Activated CD8-positive, alpha-beta memory T cell treated with anti-CD3 and anti-CD28 coated beads, Interleukin-2, amount 50 U/mL, for 4 hours (primary cell): ENCODE measurements around the gene SSBP2.

Experiments
- DNase-seq: peaks from one replicate; pipeline ENCODE4 v3.0.0-alpha.2; 2020

Gene SSBP2

GRCh38 chr5:81766611-81767010 is 15.7 kb upstream of the SSBP2 start:
- no peak for DNase-seq

GRCh38 chr5:81763294-81763928 is 12.5 kb upstream of the SSBP2 start:
- no peak for DNase-seq

GRCh38 chr5:81762853-81763252 is 12.0 kb upstream of the SSBP2 start:
- DNase-seq: no peak

GRCh38 chr5:81762401-81762800 is 11.5 kb upstream of the SSBP2 start:
- DNase-seq: no peak

- no peak for DNase-seq
Observed at GRCh38 chr5:81761970-81762369, 11.1 kb upstream of the SSBP2 start.

GRCh38 chr5:81761270-81761669 is 10.4 kb upstream of the SSBP2 start:
- DNase-seq: no peak

- no peak for DNase-seq
Observed at GRCh38 chr5:81760521-81760920, 9.6 kb upstream of the SSBP2 start.

- DNase-seq: no peak
Observed at GRCh38 chr5:81759632-81760005, 8.7 kb upstream of the SSBP2 start.

- DNase-seq: no peak
Observed at GRCh38 chr5:81757404-81757803, 6.5 kb upstream of the SSBP2 start.

GRCh38 chr5:81756016-81756415 is 5.1 kb upstream of the SSBP2 start:
- no peak for DNase-seq

GRCh38 chr5:81755320-81755719 is 4.4 kb upstream of the SSBP2 start:
- no peak for DNase-seq

- no peak for DNase-seq
Observed at GRCh38 chr5:81754621-81755020, 3.7 kb upstream of the SSBP2 start.

- no peak for DNase-seq
Observed at GRCh38 chr5:81753429-81753828, 2.5 kb upstream of the SSBP2 start.

- no peak for DNase-seq
Observed at GRCh38 chr5:81752644-81752963, 1.7 kb upstream of the SSBP2 start.

GRCh38 chr5:81751836-81752643 is 1.1 kb upstream of the SSBP2 start:
- DNase-seq: no peak

- DNase-seq: peak; percentile 24
Observed at GRCh38 chr5:81750308-81751008, 439 bp downstream of the SSBP2 start.

GRCh38 chr5:81749561-81750307 is 1.2 kb downstream of the SSBP2 start:
- DNase-seq: peak; percentile 52

GRCh38 chr5:81749192-81749560 is 1.7 kb downstream of the SSBP2 start:
- no peak for DNase-seq

- no peak for DNase-seq
Observed at GRCh38 chr5:81748556-81748955, 2.3 kb downstream of the SSBP2 start.

- DNase-seq: no peak
Observed at GRCh38 chr5:81747030-81747429, 3.9 kb downstream of the SSBP2 start.

GRCh38 chr5:81740758-81741157 is 10.1 kb downstream of the SSBP2 start:
- no peak for DNase-seq

- DNase-seq: no peak
Observed at GRCh38 chr5:81739291-81739690, 11.6 kb downstream of the SSBP2 start.

GRCh38 chr5:81729276-81729675 is 21.6 kb downstream of the SSBP2 start:
- DNase-seq: no peak

- no peak for DNase-seq
Observed at GRCh38 chr5:81728301-81728700, 22.6 kb downstream of the SSBP2 start.
